ENCODE data around the gene OR5AU1. TPM values are rescaled to one million over a fixed set of nuclear protein-coding genes. Genes with fewer than 3 reads are reported as not detected.
A peak's percentile ranks its signal among the peaks of the same experiment; 100 is the strongest.

OR5AU1 gene
- total and polyA plus RNA-seq, 2 of the 13 experiments (the other 11 are each of a cell fraction or from before 2014, with no cell fraction given): not detected

GRCh38 chr14:21191809-21192446 lies 36.1 kb upstream of the OR5AU1 start (continued):
- TF ChIP-seq MLLT10 (CRISPR knock-in tag; IDR thresholded peaks at IDR 0.05) (no peak), NFIB (CRISPR knock-in tag; IDR thresholded peaks at IDR 0.05; ENCODE audit: borderline replicate concordance) (no peak), SP1 (IDR thresholded peaks at IDR 0.05) (no peak), SP1 (CRISPR knock-in tag; IDR thresholded peaks at IDR 0.05) (peak; percentile 52), FOXM1 (CRISPR knock-in tag; IDR thresholded peaks at IDR 0.05) (no peak), ZBTB38 (CRISPR knock-in tag; IDR thresholded peaks at IDR 0.05) (peak; percentile 58; the same call in 1 of the 2 replicates), ZNF652 (CRISPR knock-in tag; IDR thresholded peaks at IDR 0.05; ENCODE audit: borderline replicate concordance, low read depth) (no peak), SRF (IDR thresholded peaks at IDR 0.05; ENCODE audit: low read depth, low read length) (no peak), ZNF563 (CRISPR knock-in tag; IDR thresholded peaks at IDR 0.05) (no peak), HNRNPLL (IDR thresholded peaks at IDR 0.05; ENCODE audit: low read depth, low read length, poor library complexity, severe bottlenecking) (peak; percentile 70), ZKSCAN8 (CRISPR knock-in tag; IDR thresholded peaks at IDR 0.05; ENCODE audit: borderline replicate concordance) (0 out of 2 replicates have a peak, but pooled peaks have one; percentile 35), HNF1B (CRISPR knock-in tag; IDR thresholded peaks at IDR 0.05) (peak; percentile 7; the same call in 1 of the 2 replicates), MYC (CRISPR knock-in tag; IDR thresholded peaks at IDR 0.05; ENCODE audit: borderline replicate concordance) (peak; percentile 57; the same call in 1 of the 2 replicates), LCORL (IDR thresholded peaks at IDR 0.05) (no peak), LCORL (CRISPR knock-in tag; IDR thresholded peaks at IDR 0.05) (peak; percentile 63; the same call in 1 of the 2 replicates), WIZ (CRISPR knock-in tag; IDR thresholded peaks at IDR 0.05) (peak; percentile 20; the same call in 1 of the 2 replicates), ELF1 (CRISPR knock-in tag; IDR thresholded peaks at IDR 0.05) (peak; percentile 21), ZNF788 (CRISPR knock-in tag; IDR thresholded peaks at IDR 0.05; ENCODE audit: borderline replicate concordance) (peak; percentile 4; the same call in 1 of the 2 replicates), ZNF331 (CRISPR knock-in tag; IDR thresholded peaks at IDR 0.05) (peak; percentile 33; the same call in 1 of the 2 replicates), KMT2A (CRISPR knock-in tag; IDR thresholded peaks at IDR 0.05) (peak; percentile 58; the same call in 1 of the 2 replicates), XBP1 (CRISPR knock-in tag; IDR thresholded peaks at IDR 0.05) (no peak), ZNF800 (CRISPR knock-in tag; IDR thresholded peaks at IDR 0.05) (peak; percentile 38; the same call in 1 of the 2 replicates)
- TF ChIP-seq, protein P1, sequence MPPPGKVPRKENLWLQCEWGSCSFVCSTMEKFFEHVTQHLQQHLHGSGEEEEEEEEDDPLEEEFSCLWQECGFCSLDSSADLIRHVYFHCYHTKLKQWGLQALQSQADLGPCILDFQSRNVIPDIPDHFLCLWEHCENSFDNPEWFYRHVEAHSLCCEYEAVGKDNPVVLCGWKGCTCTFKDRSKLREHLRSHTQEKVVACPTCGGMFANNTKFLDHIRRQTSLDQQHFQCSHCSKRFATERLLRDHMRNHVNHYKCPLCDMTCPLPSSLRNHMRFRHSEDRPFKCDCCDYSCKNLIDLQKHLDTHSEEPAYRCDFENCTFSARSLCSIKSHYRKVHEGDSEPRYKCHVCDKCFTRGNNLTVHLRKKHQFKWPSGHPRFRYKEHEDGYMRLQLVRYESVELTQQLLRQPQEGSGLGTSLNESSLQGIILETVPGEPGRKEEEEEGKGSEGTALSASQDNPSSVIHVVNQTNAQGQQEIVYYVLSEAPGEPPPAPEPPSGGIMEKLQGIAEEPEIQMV (CRISPR knock-in tag; IDR thresholded peaks at IDR 0.05; ENCODE audit: low read depth): no peak
- TF ChIP-seq, protein P2, sequence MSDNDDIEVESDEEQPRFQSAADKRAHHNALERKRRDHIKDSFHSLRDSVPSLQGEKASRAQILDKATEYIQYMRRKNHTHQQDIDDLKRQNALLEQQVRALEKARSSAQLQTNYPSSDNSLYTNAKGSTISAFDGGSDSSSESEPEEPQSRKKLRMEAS (IDR thresholded peaks at IDR 0.05): 0 out of 2 replicates have a peak, but pooled peaks have one; percentile 25
- TF ChIP-seq, protein P3, sequence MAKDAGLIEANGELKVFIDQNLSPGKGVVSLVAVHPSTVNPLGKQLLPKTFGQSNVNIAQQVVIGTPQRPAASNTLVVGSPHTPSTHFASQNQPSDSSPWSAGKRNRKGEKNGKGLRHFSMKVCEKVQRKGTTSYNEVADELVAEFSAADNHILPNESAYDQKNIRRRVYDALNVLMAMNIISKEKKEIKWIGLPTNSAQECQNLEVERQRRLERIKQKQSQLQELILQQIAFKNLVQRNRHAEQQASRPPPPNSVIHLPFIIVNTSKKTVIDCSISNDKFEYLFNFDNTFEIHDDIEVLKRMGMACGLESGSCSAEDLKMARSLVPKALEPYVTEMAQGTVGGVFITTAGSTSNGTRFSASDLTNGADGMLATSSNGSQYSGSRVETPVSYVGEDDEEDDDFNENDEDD (CRISPR knock-in tag; IDR thresholded peaks at IDR 0.05; ENCODE audit: borderline replicate concordance): peak; percentile 17; the same call in 1 of the 2 replicates
